HepG2 (cell line): Measurements from ENCODE around the gene PRKCE.

ENCODE experiments used
- ELK4 ChIP-seq: sonication (generic); formaldehyde crosslinking; IDR thresholded peaks from 2 replicates; pipeline ENCODE4 v1.9.0; 2021; ENCODE audit warnings: missing genetic modification reagents, borderline replicate concordance
- HDAC2 ChIP-seq: sonication (generic); formaldehyde crosslinking; IDR thresholded peaks from 2 replicates; pipeline ENCODE4 v1.4.0; 2020; ENCODE audit warnings: missing genetic modification reagents
- SIN3B ChIP-seq: fragments of 150-350 bp; IDR thresholded peaks from 2 replicates; pipeline ENCODE4 v1.6.1; 2014; ENCODE audit warnings: low read length
- SMAD3 ChIP-seq: sonication (generic); formaldehyde crosslinking; IDR thresholded peaks from 2 replicates; pipeline ENCODE4 v1.4.0; 2020; ENCODE audit warnings: missing genetic modification reagents
- TBP ChIP-seq: sonication (generic); formaldehyde crosslinking; IDR thresholded peaks from 2 replicates; pipeline ENCODE4 v1.5.0; 2020; ENCODE audit warnings: missing genetic modification reagents
- ZFP36L1 ChIP-seq: sonication (generic); formaldehyde crosslinking; IDR thresholded peaks from 2 replicates; pipeline ENCODE4 v1.8.0; 2022; ENCODE audit warnings: mild to moderate bottlenecking, missing genetic modification reagents, moderate library complexity
- TF ChIP-seq, protein P1 (sequence below): sonication (generic); formaldehyde crosslinking; IDR thresholded peaks from 2 replicates; pipeline ENCODE4 v1.5.0; 2020; ENCODE audit warnings: mild to moderate bottlenecking, missing genetic modification reagents, moderate library complexity

- no peak for TF ChIP-seq TBP (CRISPR knock-in tag)
- TF ChIP-seq SMAD3, result no peak
- TF ChIP-seq, protein P1, sequence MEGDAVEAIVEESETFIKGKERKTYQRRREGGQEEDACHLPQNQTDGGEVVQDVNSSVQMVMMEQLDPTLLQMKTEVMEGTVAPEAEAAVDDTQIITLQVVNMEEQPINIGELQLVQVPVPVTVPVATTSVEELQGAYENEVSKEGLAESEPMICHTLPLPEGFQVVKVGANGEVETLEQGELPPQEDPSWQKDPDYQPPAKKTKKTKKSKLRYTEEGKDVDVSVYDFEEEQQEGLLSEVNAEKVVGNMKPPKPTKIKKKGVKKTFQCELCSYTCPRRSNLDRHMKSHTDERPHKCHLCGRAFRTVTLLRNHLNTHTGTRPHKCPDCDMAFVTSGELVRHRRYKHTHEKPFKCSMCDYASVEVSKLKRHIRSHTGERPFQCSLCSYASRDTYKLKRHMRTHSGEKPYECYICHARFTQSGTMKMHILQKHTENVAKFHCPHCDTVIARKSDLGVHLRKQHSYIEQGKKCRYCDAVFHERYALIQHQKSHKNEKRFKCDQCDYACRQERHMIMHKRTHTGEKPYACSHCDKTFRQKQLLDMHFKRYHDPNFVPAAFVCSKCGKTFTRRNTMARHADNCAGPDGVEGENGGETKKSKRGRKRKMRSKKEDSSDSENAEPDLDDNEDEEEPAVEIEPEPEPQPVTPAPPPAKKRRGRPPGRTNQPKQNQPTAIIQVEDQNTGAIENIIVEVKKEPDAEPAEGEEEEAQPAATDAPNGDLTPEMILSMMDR (CRISPR knock-in tag), result no peak
- TF ChIP-seq SIN3B, result no peak
- no peak for TF ChIP-seq ELK4 (CRISPR knock-in tag)
- no peak for TF ChIP-seq HDAC2
- TF ChIP-seq ZFP36L1, result no peak
These were observed 415.1 kb downstream of the PRKCE start for GRCh38 chr2:46066601-46067000.
